ENCODE data around the gene WDR5. TPM values are rescaled to one million over a fixed set of nuclear protein-coding genes. Genes with fewer than 3 reads are reported as not detected.

The WDR5 gene
- total and polyA plus RNA-seq, 3 donors from 2014 or later = 52.4 to 91.4 (median 54.9) TPM

DNA sequence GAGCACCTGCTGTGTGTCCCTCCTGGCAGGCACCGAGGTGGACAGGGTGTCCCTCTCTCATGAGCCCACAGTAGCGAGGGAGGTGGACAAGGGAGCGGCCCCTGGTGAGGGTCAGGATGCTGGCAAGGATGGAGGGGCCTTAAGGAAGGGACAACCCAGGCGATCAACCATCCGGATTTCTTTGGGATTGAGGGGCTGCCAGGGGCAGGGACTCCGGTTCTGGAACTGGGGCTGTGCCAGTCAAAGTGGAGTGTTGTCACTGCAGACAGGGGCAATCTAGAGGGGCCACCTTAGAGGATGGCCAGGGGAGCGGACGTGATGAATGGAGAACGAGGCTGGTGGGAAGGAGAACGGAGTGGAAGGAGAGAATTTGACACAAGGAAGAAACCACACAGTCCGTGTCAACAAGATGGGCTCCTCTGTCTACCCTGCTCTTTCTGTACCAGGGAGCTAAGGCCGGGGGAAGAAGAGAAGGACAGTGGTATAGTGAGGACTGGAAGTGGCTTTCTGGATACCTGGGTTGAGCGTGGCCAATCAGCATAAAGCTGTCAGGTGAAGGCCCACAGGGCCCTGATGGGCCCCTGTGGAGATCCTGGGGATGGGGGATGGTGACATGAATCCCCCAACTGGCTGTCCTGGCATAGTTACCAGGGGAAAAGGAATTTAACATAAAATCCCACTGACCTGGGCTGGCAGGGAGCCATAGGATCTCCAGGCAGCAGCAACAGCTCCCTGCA is 4.2 kb upstream of the WDR5 start:
- 67 to 74% methylated on average over 13 of the region's 13 CpGs for WGBS, 2 donors
- H3K4me1 ChIP-seq = peaks cover 17% of the 10 kb centered on the region
- no peaks in the 10 kb centered on the region for H3K9me3 ChIP-seq
- H3K27ac ChIP-seq = no peak overlapping the region
- TF ChIP-seq, protein P1, sequence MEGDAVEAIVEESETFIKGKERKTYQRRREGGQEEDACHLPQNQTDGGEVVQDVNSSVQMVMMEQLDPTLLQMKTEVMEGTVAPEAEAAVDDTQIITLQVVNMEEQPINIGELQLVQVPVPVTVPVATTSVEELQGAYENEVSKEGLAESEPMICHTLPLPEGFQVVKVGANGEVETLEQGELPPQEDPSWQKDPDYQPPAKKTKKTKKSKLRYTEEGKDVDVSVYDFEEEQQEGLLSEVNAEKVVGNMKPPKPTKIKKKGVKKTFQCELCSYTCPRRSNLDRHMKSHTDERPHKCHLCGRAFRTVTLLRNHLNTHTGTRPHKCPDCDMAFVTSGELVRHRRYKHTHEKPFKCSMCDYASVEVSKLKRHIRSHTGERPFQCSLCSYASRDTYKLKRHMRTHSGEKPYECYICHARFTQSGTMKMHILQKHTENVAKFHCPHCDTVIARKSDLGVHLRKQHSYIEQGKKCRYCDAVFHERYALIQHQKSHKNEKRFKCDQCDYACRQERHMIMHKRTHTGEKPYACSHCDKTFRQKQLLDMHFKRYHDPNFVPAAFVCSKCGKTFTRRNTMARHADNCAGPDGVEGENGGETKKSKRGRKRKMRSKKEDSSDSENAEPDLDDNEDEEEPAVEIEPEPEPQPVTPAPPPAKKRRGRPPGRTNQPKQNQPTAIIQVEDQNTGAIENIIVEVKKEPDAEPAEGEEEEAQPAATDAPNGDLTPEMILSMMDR (IDR thresholded peaks at IDR 0.05) = no peak
- TF ChIP-seq POLR2A (IDR thresholded peaks at IDR 0.05) = no peak
- H3K27me3 ChIP-seq = no peaks in the 10 kb centered on the region
- no peaks in the 10 kb centered on the region for H3K36me3 ChIP-seq (ENCODE audit: low read depth, missing control alignments)
- intact Hi-C loops (cut with DNase I; ENCODE audit: low total_unique reads) = no loop called here
- DNase-seq = no peak
- no peak overlapping the region for H3K4me3 ChIP-seq

DNA sequence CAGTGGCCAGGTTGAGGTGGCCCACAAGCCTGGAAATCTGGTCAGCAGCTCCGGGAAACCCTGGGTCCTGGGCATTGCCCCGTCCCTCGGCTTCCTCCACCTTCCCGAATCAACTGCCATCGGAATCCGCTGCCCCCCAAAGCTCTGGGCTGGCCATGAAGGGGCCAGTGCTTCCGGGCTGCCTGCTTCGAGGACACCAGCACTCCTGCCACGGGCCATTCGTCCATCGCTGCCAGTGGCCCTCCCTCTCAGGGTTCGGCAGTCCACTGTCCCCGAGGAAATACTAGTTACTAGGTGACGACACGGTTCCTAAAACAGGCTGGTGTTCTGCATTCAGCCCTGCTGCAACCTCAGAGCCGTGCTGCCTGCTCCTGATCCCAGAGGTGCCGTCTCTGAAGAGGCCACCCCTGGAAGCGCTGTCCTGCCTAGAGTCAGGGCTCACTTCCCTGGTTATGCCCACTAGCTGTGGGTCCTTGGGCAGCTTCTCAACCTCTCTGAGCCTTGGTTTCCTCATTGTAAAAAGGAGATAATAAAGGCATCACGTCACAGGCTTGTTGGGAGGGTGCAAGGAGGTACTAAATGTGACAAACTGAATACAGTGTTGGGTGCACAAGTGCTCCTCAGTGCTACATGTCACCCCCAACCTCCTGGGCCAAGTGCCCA is 3.5 kb upstream of the WDR5 start:
- Histone ChIP-seq H3K36me3 (ENCODE audit: low read depth, missing control alignments) (no peaks in the 10 kb centered on the region), H3K4me3 (no peak overlapping the region), H3K4me1 (peaks cover 24% of the 10 kb centered on the region), H3K27ac (no peak overlapping the region), H3K27me3 (no peaks in the 10 kb centered on the region), H3K9me3 (no peaks in the 10 kb centered on the region)
- no peak for DNase-seq
- WGBS, 2 donors = 84 to 87% methylated on average over 15 to 19 of the region's 19 CpGs
- intact Hi-C loops (cut with DNase I; ENCODE audit: low total_unique reads) = no loop called here
- TF ChIP-seq, protein P1 (IDR thresholded peaks at IDR 0.05) = no peak
- no peak for TF ChIP-seq POLR2A (IDR thresholded peaks at IDR 0.05)

DNA sequence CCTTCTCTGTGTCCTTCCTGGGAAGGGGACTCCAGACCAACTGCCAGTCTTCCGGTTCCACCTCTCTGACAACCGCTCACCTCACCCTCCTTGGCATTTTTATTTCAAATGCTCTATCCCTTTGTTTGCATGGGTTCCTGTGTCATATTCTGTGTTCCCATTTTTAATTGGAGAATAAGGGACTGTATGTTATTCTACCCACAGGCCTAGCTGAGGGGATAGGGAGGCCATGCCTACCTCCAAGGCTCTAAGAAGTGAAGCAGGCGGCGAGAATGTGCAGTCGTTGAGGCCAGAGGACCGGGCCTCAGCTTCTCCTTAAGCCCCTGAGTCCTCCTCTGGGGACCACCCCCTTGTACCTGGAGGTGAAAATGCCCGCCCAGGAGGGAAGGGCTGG is 936 bp upstream of the WDR5 start:
- Histone ChIP-seq H3K27ac (peak overlapping the region; percentile 77 to 80), H3K9me3 (no peaks in the 10 kb centered on the region), H3K4me1 (peaks cover 37% of the 10 kb centered on the region), H3K4me3 (peak overlapping the region; percentile 71 to 98), H3K36me3 (ENCODE audit: low read depth, missing control alignments) (no peaks in the 10 kb centered on the region), H3K27me3 (no peaks in the 10 kb centered on the region)
- intact Hi-C loops (cut with DNase I; ENCODE audit: low total_unique reads) = no loop called here
- 12 to 13% methylated on average over 6 to 7 of the region's 7 CpGs for WGBS, 2 donors
- TF ChIP-seq, protein P1 (IDR thresholded peaks at IDR 0.05) = no peak
- no peak for TF ChIP-seq POLR2A (IDR thresholded peaks at IDR 0.05)
- DNase-seq = no peak

DNA sequence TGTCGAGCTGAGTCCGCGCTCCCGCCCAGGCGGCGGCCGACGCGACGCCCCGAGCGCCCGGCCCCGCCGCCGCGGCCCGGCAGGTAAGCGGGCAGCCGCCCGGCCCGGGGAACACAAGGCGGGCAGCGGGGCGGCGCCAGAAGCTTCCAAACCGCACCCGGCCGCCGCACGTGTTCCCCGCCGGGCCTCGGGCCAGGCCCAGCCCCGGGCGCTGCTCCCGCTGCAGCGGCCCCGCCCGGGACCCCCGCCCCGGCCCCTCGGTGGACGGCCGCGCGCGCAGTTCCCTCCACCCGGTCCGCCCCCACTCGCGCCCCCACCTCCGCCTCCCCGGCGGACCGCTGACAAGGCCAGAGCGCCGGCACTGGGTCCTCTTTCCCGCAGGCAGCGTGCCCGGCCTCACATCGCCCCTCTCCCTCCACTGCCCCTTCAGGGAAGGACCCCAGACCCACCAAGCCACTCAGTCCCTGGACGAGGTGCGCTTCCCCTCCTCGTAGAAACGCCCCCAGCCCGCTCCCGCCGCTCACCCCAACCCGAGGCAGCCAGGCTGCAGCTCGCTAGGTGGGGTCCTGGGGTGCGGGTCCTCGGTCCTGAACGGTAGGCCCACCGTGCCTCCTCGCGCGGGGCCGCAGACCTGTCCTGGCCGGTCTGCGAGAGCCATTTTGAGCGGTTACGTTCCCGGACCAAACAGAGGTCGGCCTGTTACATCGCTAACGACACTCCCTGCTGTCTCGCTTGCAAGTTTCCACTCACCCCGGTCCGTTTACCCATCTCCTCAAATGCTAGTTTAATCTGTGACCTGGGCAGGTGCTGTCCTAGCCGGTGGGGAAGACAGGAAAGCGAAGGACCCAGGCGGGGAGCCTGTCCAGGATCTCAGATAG is 475 bp downstream of the WDR5 start:
- peaks cover 31% of the 10 kb centered on the region for H3K4me1 ChIP-seq
- intact Hi-C loops (cut with DNase I; ENCODE audit: low total_unique reads) = no loop called here

More for the DNA sequence above, 475 bp downstream of the WDR5 start:
- WGBS, 2 donors = 1 to 2% methylated on average over 7 to 47 of the region's 93 CpGs
- Histone ChIP-seq H3K9me3 (no peaks in the 10 kb centered on the region), H3K36me3 (ENCODE audit: low read depth, missing control alignments) (no peaks in the 10 kb centered on the region), H3K27ac (peak overlapping the region in 1 of 2 donors; percentile 56), H3K4me3 (peak overlapping the region; percentile 71 to 89), H3K27me3 (no peaks in the 10 kb centered on the region)
- no peak for DNase-seq
- TF ChIP-seq, protein P1 (IDR thresholded peaks at IDR 0.05) = no peak
- TF ChIP-seq POLR2A (IDR thresholded peaks at IDR 0.05) = no peak

Measured in testis (tissue), 3 donors.